Neural cell (in vitro differentiated cells): ENCODE measurements around the gene HOXA3. TPM values are rescaled to one million over a fixed set of nuclear protein-coding genes. Genes with fewer than 3 reads are reported as not detected.

Experiments used
- H2AFZ ChIP-seq: fragments of 200-600, 300-800 bp; sonication (generic), shearing (Covaris generic); 2 replicates; pipeline ENCODE4 v1.6.0; 2014; ENCODE audit warnings: low read depth, mild to moderate bottlenecking, antibody characterized with exemption, low read length, moderate library complexity
- H3F3A ChIP-seq: fragments of 200-600 bp; shearing (Covaris generic); 2 replicates; pipeline ENCODE4 v1.6.1; 2016; ENCODE audit warnings: mild to moderate bottlenecking, moderate library complexity, mixed read lengths, antibody characterized with exemption, low read length; ENCODE audit not compliant: insufficient read depth, poor library complexity, severe bottlenecking
- H3K27ac ChIP-seq: fragments of 200-600, 300-800 bp; sonication (generic), shearing (Covaris generic); 2 replicates; pipeline ENCODE4 v1.5.1; 2014; ENCODE audit warnings: mild to moderate bottlenecking, low read length, moderate library complexity
- H3K27me3 ChIP-seq: fragments of 300-800, 200-600 bp; sonication (generic), shearing (Covaris generic); 2 replicates; pipeline ENCODE4 v1.6.0; 2014; ENCODE audit warnings: mild to moderate bottlenecking, low read depth, low read length, moderate library complexity; ENCODE audit not compliant: insufficient read depth
- H3K36me3 ChIP-seq: fragments of 300-800, 200-600 bp; sonication (generic), shearing (Covaris generic); 2 replicates; pipeline ENCODE4 v1.5.1; 2014; ENCODE audit warnings: mild to moderate bottlenecking, antibody characterized with exemption, low read length, moderate library complexity; ENCODE audit not compliant: insufficient read depth
- H3K4me2 ChIP-seq: fragments of 300-800, 200-600 bp; sonication (generic), shearing (Covaris generic); 2 replicates; pipeline ENCODE4 v1.6.0; 2014; ENCODE audit warnings: mild to moderate bottlenecking, low read length
- H3K4me3 ChIP-seq: fragments of 300-800, 200-600 bp; sonication (generic), shearing (Covaris generic); 2 replicates; pipeline ENCODE4 v1.5.1; 2014; ENCODE audit warnings: mild to moderate bottlenecking, low read length, moderate library complexity
- H3K79me2 ChIP-seq: fragments of 200-600 bp; shearing (Covaris generic); replicated peaks from 2 replicates; pipeline ENCODE4 v1.6.0; 2014; ENCODE audit warnings: mild to moderate bottlenecking, low read length, moderate library complexity; ENCODE audit not compliant: insufficient read depth
- H3K9ac ChIP-seq: fragments of 300-800, 200-600 bp; sonication (generic), shearing (Covaris generic); 2 replicates; pipeline ENCODE4 v1.6.1; 2016; ENCODE audit warnings: mild to moderate bottlenecking, low read length, mixed read lengths
- H3K9me2 ChIP-seq: fragments of 200-600 bp; shearing (Covaris generic); 2 replicates; pipeline ENCODE4 v1.6.1; 2016; ENCODE audit warnings: mild to moderate bottlenecking, low read length, mixed read lengths; ENCODE audit not compliant: insufficient read depth
- H3K9me3 ChIP-seq: fragments of 200-600, 300-800 bp; sonication (generic), shearing (Covaris generic); 2 replicates; pipeline ENCODE4 v1.6.1; 2016; ENCODE audit warnings: mild to moderate bottlenecking, mixed run types, low read length, moderate library complexity, mixed read lengths
- H4K20me1 ChIP-seq: fragments of 200-600 bp; shearing (Covaris generic); 2 replicates; pipeline ENCODE4 v1.6.1; 2016; ENCODE audit warnings: mild to moderate bottlenecking, mixed run types; ENCODE audit not compliant: insufficient read depth
- CTCF ChIP-seq: fragments of 450-650 bp; IDR thresholded peaks from 2 replicates; pipeline ENCODE4 v1.5.1; 2014; ENCODE audit warnings: antibody characterized with exemption, mild to moderate bottlenecking, moderate library complexity; ENCODE audit not compliant: poor library complexity, severe bottlenecking
- EP300 ChIP-seq: fragments of 450-650 bp; conservative IDR thresholded peaks from 2 replicates; pipeline ENCODE4 v1.6.1; 2014; ENCODE audit warnings: antibody characterized with exemption, mild to moderate bottlenecking, moderate library complexity; ENCODE audit not compliant: poor library complexity, severe bottlenecking
- EZH2 ChIP-seq: fragments of 200-600, 300-800 bp; shearing (Covaris generic), sonication (generic); IDR thresholded peaks from 2 replicates; pipeline ENCODE4 v1.6.1; 2014; ENCODE audit warnings: antibody characterized with exemption, low read length, borderline replicate concordance, mild to moderate bottlenecking; ENCODE audit not compliant: insufficient read depth, poor library complexity, severe bottlenecking
- MXI1 ChIP-seq: fragments of 450-650 bp; conservative IDR thresholded peaks from 2 replicates; pipeline ENCODE4 v1.6.1; 2014; ENCODE audit warnings: antibody characterized with exemption, mild to moderate bottlenecking; ENCODE audit not compliant: poor library complexity, severe bottlenecking
- POLR2AphosphoS5 ChIP-seq: IDR thresholded peaks from 2 replicates; pipeline ENCODE4 v1.6.1; 2012
- RAD21 ChIP-seq: fragments of 450-650 bp; conservative IDR thresholded peaks from 2 replicates; pipeline ENCODE4 v1.6.1; 2014; ENCODE audit warnings: antibody characterized with exemption, mild to moderate bottlenecking, moderate library complexity
- REST ChIP-seq: IDR thresholded peaks from 2 replicates; pipeline ENCODE4 v1.6.1; 2012; ENCODE audit warnings: borderline replicate concordance
- SMC3 ChIP-seq: fragments of 450-650 bp; conservative IDR thresholded peaks from 2 replicates; pipeline ENCODE4 v1.6.1; 2014; ENCODE audit warnings: antibody characterized with exemption, mild to moderate bottlenecking, moderate library complexity; ENCODE audit not compliant: poor library complexity
- TAF1 ChIP-seq: IDR thresholded peaks from 2 replicates; pipeline ENCODE4 v1.6.1; 2012; ENCODE audit warnings: low read depth
- polyA plus RNA-seq: library from polyadenylated mRNA; depleted of rRNA; stranded (reverse); fragments of >200 nt; gene quantifications from 2 replicates; pipeline ENCODE4 v1.2.3, GENCODE V29; 2014

Gene HOXA3
- polyA plus RNA-seq, 1 donor from 2014 or later: not detected

DNA sequence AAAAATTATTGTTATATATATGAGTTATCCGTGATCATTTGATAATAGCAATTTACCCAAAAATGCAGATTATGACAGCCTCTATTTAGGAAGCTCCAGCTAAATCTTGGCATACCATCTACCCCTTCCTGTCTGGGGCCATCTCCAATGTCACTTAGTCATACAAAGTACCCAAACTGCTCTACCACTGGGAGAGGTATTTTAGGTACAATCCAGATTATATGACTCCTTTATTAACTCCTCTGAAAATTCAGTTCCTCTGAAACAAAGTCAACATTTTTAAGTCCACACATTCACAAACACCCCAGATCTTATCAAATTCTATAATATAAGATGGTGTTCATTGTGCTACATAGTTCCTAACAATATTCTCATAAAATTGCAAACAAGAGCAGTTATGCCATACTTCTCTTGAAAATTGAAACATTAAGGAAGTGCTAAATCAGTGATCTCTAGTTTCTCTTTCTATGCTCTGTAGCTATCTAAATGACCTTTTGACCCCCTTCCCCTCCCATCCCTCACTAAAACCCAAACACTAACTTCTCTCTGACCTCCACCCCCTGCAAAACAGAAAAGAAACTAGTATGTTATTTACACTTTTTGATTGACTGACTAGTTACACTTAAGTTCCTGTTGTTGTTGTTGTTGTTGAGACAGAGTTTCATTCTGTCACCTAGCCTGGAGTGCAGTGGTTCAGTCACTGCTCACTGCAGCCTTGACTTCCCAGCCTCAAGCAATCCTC is 73.0 kb downstream of the HOXA3 start:
- Histone ChIP-seq H3K4me3 (no peak overlapping the region), H3K9ac (no peak overlapping the region), H3K79me2 (no peaks in the 10 kb centered on the region), H3K9me3 (peaks cover 2% of the 10 kb centered on the region), H2AFZ (no peak overlapping the region), H4K20me1 (no peaks in the 10 kb centered on the region), H3K27me3 (peaks cover 4% of the 10 kb centered on the region), H3K4me2 (no peak overlapping the region), H3K27ac (no peak overlapping the region), H3K36me3 (no peaks in the 10 kb centered on the region), H3F3A (no peaks in the 10 kb centered on the region), H3K9me2 (no peaks in the 10 kb centered on the region)
- TF ChIP-seq TAF1: no peak
- no peak for TF ChIP-seq EZH2
- TF ChIP-seq EP300: no peak
- TF ChIP-seq CTCF: no peak
- no peak for TF ChIP-seq POLR2AphosphoS5
- no peak for TF ChIP-seq SMC3
- no peak for TF ChIP-seq REST
- TF ChIP-seq MXI1: no peak
- TF ChIP-seq RAD21: no peak

DNA sequence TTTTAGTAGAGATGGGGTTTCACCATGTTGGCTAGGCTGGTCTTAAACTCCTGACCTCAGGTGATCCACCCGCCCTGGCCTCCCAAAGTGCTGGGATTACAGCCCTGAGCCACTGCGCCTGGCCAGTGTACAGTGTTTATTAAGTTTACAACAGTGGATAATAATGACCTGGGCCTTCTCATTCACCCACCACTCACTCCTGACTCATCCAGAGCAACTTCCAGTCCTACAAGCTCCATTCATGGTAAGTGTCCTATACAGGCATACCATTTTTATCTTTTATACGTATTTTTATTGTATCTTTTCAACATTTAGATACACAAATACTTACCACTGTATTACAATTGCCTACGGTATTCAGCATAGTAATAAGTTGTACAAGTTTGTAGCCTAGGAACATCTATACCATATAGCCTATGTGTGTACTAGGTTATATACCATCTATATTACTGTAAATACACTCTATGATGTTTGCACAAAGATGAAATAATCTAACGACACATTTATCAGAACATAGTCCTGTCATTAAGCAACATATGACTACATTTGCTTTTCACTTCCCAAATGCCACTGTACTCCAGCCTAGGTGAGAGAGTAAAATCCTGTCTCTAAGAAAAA is 73.7 kb downstream of the HOXA3 start:
- Histone ChIP-seq H3K4me3 (no peak overlapping the region), H3K36me3 (no peaks in the 10 kb centered on the region), H4K20me1 (no peaks in the 10 kb centered on the region), H3K27ac (no peak overlapping the region), H3K9ac (no peak overlapping the region), H3F3A (no peaks in the 10 kb centered on the region), H3K27me3 (peaks cover 3% of the 10 kb centered on the region), H3K9me2 (no peaks in the 10 kb centered on the region), H3K79me2 (no peaks in the 10 kb centered on the region), H3K9me3 (peaks cover 2% of the 10 kb centered on the region), H3K4me2 (no peak overlapping the region), H2AFZ (no peak overlapping the region)
- TF ChIP-seq EP300 (no peak), EZH2 (no peak), CTCF (no peak), POLR2AphosphoS5 (no peak), TAF1 (no peak), REST (no peak)
